ENCODE data around the gene CDH22. TPM values are rescaled to one million over a fixed set of nuclear protein-coding genes. Genes with fewer than 3 reads are reported as not detected.

CDH22 gene, protein sequence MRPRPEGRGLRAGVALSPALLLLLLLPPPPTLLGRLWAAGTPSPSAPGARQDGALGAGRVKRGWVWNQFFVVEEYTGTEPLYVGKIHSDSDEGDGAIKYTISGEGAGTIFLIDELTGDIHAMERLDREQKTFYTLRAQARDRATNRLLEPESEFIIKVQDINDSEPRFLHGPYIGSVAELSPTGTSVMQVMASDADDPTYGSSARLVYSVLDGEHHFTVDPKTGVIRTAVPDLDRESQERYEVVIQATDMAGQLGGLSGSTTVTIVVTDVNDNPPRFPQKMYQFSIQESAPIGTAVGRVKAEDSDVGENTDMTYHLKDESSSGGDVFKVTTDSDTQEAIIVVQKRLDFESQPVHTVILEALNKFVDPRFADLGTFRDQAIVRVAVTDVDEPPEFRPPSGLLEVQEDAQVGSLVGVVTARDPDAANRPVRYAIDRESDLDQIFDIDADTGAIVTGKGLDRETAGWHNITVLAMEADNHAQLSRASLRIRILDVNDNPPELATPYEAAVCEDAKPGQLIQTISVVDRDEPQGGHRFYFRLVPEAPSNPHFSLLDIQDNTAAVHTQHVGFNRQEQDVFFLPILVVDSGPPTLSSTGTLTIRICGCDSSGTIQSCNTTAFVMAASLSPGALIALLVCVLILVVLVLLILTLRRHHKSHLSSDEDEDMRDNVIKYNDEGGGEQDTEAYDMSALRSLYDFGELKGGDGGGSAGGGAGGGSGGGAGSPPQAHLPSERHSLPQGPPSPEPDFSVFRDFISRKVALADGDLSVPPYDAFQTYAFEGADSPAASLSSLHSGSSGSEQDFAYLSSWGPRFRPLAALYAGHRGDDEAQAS
- not detected in 2 replicates for total RNA-seq

DNA sequence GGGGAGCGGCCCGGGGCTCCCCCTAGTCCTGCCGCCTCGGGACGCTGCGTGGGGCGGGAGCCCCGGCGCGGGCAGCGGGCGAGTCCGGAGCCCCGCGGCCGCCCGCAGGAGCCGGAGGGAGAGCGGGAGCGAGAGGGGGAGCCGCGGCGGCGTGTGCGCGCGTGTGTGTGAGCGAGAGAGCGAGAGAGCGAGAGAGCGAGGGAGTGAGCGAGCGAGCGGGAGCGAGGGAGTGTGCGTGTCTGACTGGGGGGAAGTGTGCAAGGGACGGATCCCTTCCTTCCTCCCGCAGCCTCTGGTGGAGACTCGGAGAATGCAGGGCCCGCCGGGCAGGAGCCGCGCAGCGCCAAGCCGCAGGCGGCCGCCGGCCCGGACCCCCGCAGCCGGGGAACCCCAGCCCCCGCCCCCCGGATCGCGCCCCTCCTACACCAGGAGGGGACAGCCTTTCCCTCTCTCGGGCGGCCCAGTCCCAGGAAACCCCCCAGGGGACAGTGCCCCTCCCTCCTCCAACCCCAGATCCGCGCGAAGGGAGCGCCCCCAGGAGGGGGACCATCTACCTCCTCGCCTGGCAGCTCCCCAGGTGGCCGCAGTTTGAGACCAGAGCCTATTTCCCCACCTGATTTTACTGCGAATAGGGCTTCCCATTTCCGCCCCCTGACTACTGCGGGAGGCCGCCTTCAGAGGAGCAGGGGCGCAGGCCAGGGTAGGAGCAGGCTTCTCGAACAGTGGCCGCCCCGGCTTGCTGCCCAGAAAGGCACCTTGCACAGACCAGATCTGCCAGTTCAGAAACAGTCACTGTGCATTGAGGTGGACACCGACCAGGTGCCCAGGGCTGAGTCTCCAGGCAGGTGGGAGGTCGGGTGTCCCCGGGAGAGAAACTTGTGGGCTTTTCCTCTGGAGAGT lies at the start of gene CDH22:
CDH22 (minus strand) TSS at position 241 of the 900 bp plus-strand sequence. CDS start 57,204 bp downstream, outside the sequence.

Other genes starting within 250 kb of the CDH22 start
- 10.4 and 10.9 TPM in 2 replicates for gene NCOA5, start 218.5 kb downstream of the CDH22 start, total RNA-seq
- 17.3 and 17.5 TPM in 2 replicates for gene CD40, start 190.2 kb downstream of the CDH22 start, total RNA-seq
- gene ELMO2, start 98.1 kb upstream of the CDH22 start, total RNA-seq = 19.5 and 30.1 TPM in 2 replicates
- gene ZNF334, start 205.1 kb upstream of the CDH22 start, total RNA-seq = under 0.01 and 1.7 TPM in 2 replicates
- gene OCSTAMP, start 242.2 kb upstream of the CDH22 start, total RNA-seq = not detected in 2 replicates